ENCODE results near the gene LCNL1. TPM values are rescaled to one million over a fixed set of nuclear protein-coding genes. Genes with fewer than 3 reads are reported as not detected.

The LCNL1 gene
- total and polyA plus RNA-seq, 2 experiments from 2014 or later = 0.13 to 0.47 TPM

DNA sequence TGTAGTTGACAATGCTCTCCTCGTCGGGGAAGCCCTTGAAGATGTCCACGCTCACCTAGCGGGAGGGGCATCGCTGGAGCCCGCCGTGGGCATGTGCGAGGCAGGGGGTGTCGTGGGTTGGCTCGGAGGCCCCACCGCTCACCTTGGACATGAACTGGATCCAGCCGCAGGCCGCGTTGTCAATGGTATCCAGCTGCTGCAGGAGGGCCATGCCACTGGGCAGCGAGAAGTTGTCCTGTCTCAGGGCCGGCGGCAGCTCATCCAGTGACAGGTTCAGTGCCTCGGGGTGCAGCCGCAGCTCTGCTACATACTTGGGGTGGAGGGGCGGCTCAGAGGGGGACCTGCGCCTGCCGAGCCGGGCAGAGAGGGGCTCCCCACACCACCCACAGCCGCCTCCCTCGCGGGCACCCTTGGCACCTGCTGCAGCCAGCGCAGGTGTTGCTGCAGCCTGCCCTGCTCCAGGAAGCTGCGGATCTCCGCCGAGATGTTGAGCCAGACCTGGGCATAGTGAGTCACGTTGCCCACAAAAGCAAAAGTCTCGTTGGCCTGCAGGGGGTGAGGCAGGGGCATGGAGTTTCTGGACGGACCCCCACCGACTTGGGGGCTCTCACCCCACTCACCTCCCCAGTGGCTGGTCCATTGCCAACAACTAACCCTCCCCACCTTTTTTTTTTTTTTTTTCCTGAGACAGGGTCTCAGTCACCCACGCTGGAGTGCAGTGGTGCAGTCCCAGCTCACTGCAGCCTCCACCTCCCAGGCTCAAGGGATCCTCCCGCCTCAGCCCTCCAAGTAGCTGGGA lies 36.2 kb downstream of the LCNL1 start:
- Histone ChIP-seq H3K36me3 (replicated peaks; ENCODE audit: insufficient read depth, low read depth) (no peaks in the 10 kb centered on the region), H3K27me3 (no peaks in the 10 kb centered on the region), H3K9me2 (replicated peaks; ENCODE audit: insufficient read depth) (no peaks in the 10 kb centered on the region), H3K4me1 (ENCODE audit: insufficient read depth) (no peaks in the 10 kb centered on the region), H3K4me3 (no peak overlapping the region), H3K27ac (no peak overlapping the region), H3K9me3 (ENCODE audit: low read depth) (no peaks in the 10 kb centered on the region), H4K20me1 (ENCODE audit: insufficient read depth, poor library complexity, severe bottlenecking) (no peaks in the 10 kb centered on the region), H2AFZ (no peak overlapping the region), H3K4me2 (no peak overlapping the region), H3K79me2 (no peaks in the 10 kb centered on the region)
- DNase-seq (ENCODE audit: low spot score) = no peak
- 93% methylated on average over 34 of the region's 36 CpGs for WGBS (ENCODE audit: low lambda C conversion rate, missing lambda C conversion rate)
- TF ChIP-seq EZH2 (IDR thresholded peaks at IDR 0.05; ENCODE audit: borderline replicate concordance) = no peak
- no peak for TF ChIP-seq EZH2phosphoT487 (IDR thresholded peaks at IDR 0.05; ENCODE audit: low read depth, severe bottlenecking, unreplicated experiment)
- TF ChIP-seq, protein P1, sequence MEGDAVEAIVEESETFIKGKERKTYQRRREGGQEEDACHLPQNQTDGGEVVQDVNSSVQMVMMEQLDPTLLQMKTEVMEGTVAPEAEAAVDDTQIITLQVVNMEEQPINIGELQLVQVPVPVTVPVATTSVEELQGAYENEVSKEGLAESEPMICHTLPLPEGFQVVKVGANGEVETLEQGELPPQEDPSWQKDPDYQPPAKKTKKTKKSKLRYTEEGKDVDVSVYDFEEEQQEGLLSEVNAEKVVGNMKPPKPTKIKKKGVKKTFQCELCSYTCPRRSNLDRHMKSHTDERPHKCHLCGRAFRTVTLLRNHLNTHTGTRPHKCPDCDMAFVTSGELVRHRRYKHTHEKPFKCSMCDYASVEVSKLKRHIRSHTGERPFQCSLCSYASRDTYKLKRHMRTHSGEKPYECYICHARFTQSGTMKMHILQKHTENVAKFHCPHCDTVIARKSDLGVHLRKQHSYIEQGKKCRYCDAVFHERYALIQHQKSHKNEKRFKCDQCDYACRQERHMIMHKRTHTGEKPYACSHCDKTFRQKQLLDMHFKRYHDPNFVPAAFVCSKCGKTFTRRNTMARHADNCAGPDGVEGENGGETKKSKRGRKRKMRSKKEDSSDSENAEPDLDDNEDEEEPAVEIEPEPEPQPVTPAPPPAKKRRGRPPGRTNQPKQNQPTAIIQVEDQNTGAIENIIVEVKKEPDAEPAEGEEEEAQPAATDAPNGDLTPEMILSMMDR (IDR thresholded peaks at IDR 0.05; ENCODE audit: poor library complexity) = no peak

DNA sequence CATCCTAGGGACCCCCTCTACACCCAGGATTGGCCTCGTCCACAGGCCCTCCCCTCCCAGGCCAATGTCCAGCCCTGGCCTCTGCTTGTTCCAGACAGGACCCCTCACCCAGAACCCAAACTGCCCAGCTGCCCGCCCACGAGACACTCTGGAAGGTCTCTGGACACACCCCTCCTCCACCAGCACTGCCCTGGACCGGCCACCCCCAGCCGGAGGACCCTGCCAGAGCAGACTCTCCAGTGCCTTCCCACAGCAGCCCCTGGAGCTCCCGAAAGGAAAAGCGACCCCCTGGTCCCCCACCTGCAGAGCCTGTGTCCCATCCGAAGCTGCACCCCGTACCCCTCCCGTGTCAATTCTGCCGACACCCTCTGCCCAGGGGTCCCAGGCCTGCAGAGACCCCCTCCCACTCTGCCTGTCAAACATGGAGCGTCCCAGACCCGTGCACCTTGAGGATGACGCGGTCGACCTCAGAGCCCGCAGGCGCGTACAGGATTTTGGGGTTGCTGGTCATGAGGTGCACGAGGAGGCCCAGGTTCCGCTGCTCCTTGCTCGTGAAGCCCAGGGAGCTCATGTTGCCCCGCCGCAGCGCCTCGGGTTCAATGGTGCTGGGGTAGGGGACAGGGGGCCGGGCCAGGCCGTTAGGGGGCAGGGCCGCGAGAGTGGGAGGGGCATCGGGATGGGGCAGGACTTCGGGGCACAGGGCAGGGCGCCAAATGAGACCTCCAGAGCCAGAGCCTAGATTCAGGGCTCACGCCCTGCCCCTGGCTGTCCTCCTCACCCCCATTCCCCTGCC lies 37.3 kb downstream of the LCNL1 start:
- no peaks in the 10 kb centered on the region for H3K36me3 ChIP-seq (replicated peaks; ENCODE audit: insufficient read depth, low read depth)
- 96% methylated on average over 21 of the region's 34 CpGs for WGBS (ENCODE audit: low lambda C conversion rate, missing lambda C conversion rate)

DNA sequence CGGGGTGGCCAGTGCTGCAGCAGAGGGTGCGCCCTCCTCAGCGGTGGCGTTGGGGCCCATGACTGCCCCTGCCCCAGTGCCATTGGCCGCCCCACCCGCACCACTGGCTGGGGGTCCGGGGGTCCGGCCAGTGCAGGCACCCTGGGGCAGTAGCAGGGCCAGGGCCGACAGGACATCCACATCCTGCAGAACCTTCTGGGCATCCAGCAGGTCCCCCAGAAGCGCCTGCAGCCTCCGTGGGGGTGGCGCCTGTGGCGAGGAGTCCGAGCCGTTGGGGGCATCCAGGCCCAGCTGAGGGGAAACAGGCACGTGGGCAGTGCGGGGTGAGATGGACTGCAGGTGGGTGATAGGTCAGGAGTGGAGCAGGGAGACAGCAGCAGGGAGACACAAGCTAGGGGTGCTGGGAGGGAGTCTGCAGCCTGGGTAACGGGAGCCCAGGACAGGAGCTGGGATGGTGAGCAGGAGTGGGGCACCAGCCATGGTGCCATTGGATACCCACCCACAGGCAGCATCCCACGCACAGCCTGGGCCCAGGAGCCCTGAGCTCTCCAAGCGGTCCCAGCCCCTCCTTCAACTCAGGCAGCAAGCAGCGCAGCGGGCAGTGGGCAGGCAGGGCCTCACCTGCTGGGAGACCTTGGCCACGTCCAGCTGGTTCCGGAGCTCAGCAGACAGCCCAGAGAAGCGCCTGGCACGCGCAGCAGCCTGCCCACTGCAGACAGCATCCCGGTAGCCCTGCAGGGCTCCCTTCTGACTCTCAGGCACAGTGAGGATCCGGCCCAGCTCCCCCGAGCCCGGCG lies 38.2 kb downstream of the LCNL1 start:
- Histone ChIP-seq H3K4me3 (no peak overlapping the region), H3K27ac (no peak overlapping the region), H3K36me3 (replicated peaks; ENCODE audit: insufficient read depth, low read depth) (no peaks in the 10 kb centered on the region), H3K4me1 (ENCODE audit: insufficient read depth) (no peaks in the 10 kb centered on the region), H3K9me3 (ENCODE audit: low read depth) (no peaks in the 10 kb centered on the region), H2AFZ (no peak overlapping the region), H3K79me2 (no peaks in the 10 kb centered on the region), H3K27me3 (no peaks in the 10 kb centered on the region), H4K20me1 (ENCODE audit: insufficient read depth, poor library complexity, severe bottlenecking) (no peaks in the 10 kb centered on the region), H3K4me2 (no peak overlapping the region), H3K9me2 (replicated peaks; ENCODE audit: insufficient read depth) (no peaks in the 10 kb centered on the region)
- 95% methylated on average over 32 of the region's 32 CpGs for WGBS (ENCODE audit: low lambda C conversion rate, missing lambda C conversion rate)
- no peak for DNase-seq (ENCODE audit: low spot score)
- TF ChIP-seq, protein P1 (IDR thresholded peaks at IDR 0.05; ENCODE audit: poor library complexity) = no peak
- no peak for TF ChIP-seq EZH2 (IDR thresholded peaks at IDR 0.05; ENCODE audit: borderline replicate concordance)
- TF ChIP-seq EZH2phosphoT487 (IDR thresholded peaks at IDR 0.05; ENCODE audit: low read depth, severe bottlenecking, unreplicated experiment) = no peak

More for the DNA sequence above, 37.3 kb downstream of the LCNL1 start:
- no peak for TF ChIP-seq EZH2 (IDR thresholded peaks at IDR 0.05; ENCODE audit: borderline replicate concordance)
- TF ChIP-seq, protein P1 (IDR thresholded peaks at IDR 0.05; ENCODE audit: poor library complexity) = no peak
- no peak for TF ChIP-seq EZH2phosphoT487 (IDR thresholded peaks at IDR 0.05; ENCODE audit: low read depth, severe bottlenecking, unreplicated experiment)
- Histone ChIP-seq H3K27me3 (no peaks in the 10 kb centered on the region), H3K79me2 (no peaks in the 10 kb centered on the region), H3K4me1 (ENCODE audit: insufficient read depth) (no peaks in the 10 kb centered on the region), H3K9me2 (replicated peaks; ENCODE audit: insufficient read depth) (no peaks in the 10 kb centered on the region), H3K27ac (no peak overlapping the region), H3K4me2 (no peak overlapping the region), H2AFZ (no peak overlapping the region), H3K9me3 (ENCODE audit: low read depth) (no peaks in the 10 kb centered on the region), H3K4me3 (no peak overlapping the region), H4K20me1 (ENCODE audit: insufficient read depth, poor library complexity, severe bottlenecking) (no peaks in the 10 kb centered on the region)
- DNase-seq (ENCODE audit: low spot score) = no peak

Data from hepatocyte (in vitro differentiated cells).